ENCODE results near the gene PTPRN. TPM values are rescaled to one million over a fixed set of nuclear protein-coding genes. Genes with fewer than 3 reads are reported as not detected.
A peak's percentile ranks its signal among the peaks of the same experiment; 100 is the strongest.

PTPRN gene
- total and polyA plus RNA-seq, 2 of the 4 experiments (the other 2 are of a cell fraction) = 5.2 to 22.0 TPM

GRCh38 chr2:219344751-219345430, 35.7 kb upstream of the PTPRN start:
- DNase-seq = peak; percentile 12
- no peak overlapping the region for H3K14ac ChIP-seq (replicated peaks; ENCODE audit: low read depth, low read length)
- no peak overlapping the region for H2BK5ac ChIP-seq (ENCODE audit: low read depth, low read length, poor library complexity, severe bottlenecking)
- H2BK15ac ChIP-seq (ENCODE audit: low read depth, low read length) = no peak overlapping the region
- no peak overlapping the region for H3K56ac ChIP-seq (ENCODE audit: extremely low read depth, insufficient read depth, low read length)
- no peak overlapping the region for H2AFZ ChIP-seq (replicated peaks; ENCODE audit: low read length, poor library complexity)
- H4K91ac ChIP-seq (ENCODE audit: insufficient read depth, low read depth, low read length) = no peak overlapping the region
- H3K18ac ChIP-seq (ENCODE audit: low read depth, low read length) = no peak overlapping the region
- no peaks in the 10 kb centered on the region for H3K36me3 ChIP-seq (ENCODE audit: control insufficient read depth, insufficient read depth, low read length)
- no peak overlapping the region for H2AK9ac ChIP-seq (replicated peaks; ENCODE audit: low read depth, low read length, poor library complexity)
- H3K4me1 ChIP-seq (ENCODE audit: control insufficient read depth, insufficient read depth, low read length) = no peaks in the 10 kb centered on the region
- ATAC-seq (ENCODE audit: low read depth) = peak; percentile 35; the same call in 1 of the 2 replicates
- BruUV-seq (replicated peaks) = no TSS peak
- dilution Hi-C loops (cut with HindIII; ENCODE audit: low sequenced_read_pairs, unreplicated experiment) = no loop called here
- no peaks in the 10 kb centered on the region for H4K20me1 ChIP-seq (ENCODE audit: insufficient read depth, low read length)
- H3K9me3 ChIP-seq (ENCODE audit: control insufficient read depth, insufficient read depth, low read length) = 0 out of 2 replicates have a peak, but pooled peaks cover 1% of the 10 kb centered on the region
- no peak overlapping the region for H3K4me3 ChIP-seq (ENCODE audit: insufficient read depth, low read depth, low read length)
- no peak overlapping the region for H3K27ac ChIP-seq (ENCODE audit: insufficient read depth, low read length)
- H4K8ac ChIP-seq (ENCODE audit: low read depth in 2 of 2, low read length in 2 of 2) = no peak overlapping the region
- no peaks in the 10 kb centered on the region for H3K9me1 ChIP-seq (ENCODE audit: insufficient read depth, low read length)
- H3K79me1 ChIP-seq (ENCODE audit: low read depth in 1 of 2, low read length in 2 of 2) = no peaks in the 10 kb centered on the region
- H4K5ac ChIP-seq (ENCODE audit: low read depth, low read length) = no peak overlapping the region
- no peak overlapping the region for H2AK5ac ChIP-seq (ENCODE audit: low read depth, low read length)
- H3K23ac ChIP-seq (ENCODE audit: low read depth, low read length) = no peak overlapping the region
- in situ Hi-C loops (cut with MboI; ENCODE audit: low sequenced_read_pairs) = no loop called here
- no peak for TF ChIP-seq CHD1 (IDR thresholded peaks at IDR 0.05; ENCODE audit: low read depth, low read length)
- TF ChIP-seq CEBPB (IDR thresholded peaks at IDR 0.05; ENCODE audit: low read depth, low read length) = no peak
- no peak overlapping the region for H2BK120ac ChIP-seq (ENCODE audit: low read depth, low read length)
- CTCF ChIA-PET = interaction anchor here (0.6 kb wide), 1 partner anchor 182 kb away, joined by 3 read pairs; no protein-coding TSS in a partner anchor
- no peak overlapping the region for H3K9ac ChIP-seq (ENCODE audit: low read depth, low read length)
- H3K27me3 ChIP-seq (ENCODE audit: control insufficient read depth, insufficient read depth, low read length) = peaks cover 27% of the 10 kb centered on the region
- no peak overlapping the region for H3K4ac ChIP-seq (ENCODE audit: low read depth, low read length)
- intact Hi-C loops (cut with micrococcal nuclease) = loop anchor here (5.0 kb wide), 1 partner anchor 38 kb away; the partner anchor contains the start of gene PTPRN
- H2BK20ac ChIP-seq (ENCODE audit: low read depth, low read length) = no peak overlapping the region
- POLR2A ChIA-PET (ENCODE audit: unreplicated experiment) = no interaction called here
- no peak overlapping the region for H3K4me2 ChIP-seq (ENCODE audit: low read depth, low read length)
- WGBS, 2 experiments (ENCODE audit: extremely low coverage in 2 of 2, insufficient read length in 1 of 2) = no CpG with 5 or more reads among the region's 6 CpGs
